WTC11 (cell line): Measurements from ENCODE around the gene ABLIM2. TPM values are rescaled to one million over a fixed set of nuclear protein-coding genes. Genes with fewer than 3 reads are reported as not detected.

ENCODE experiments used
- ATAC-seq: fragments of 200-7000 bp; cut with Tn5 transposase; 2 replicates; pipeline ENCODE4 v1.10.0; 2021; ENCODE audit warnings: mild to moderate bottlenecking, moderate library complexity
- CTCF ChIA-PET: fragments of 300-600 bp; sonication (Branson Sonifier 250); formaldehyde crosslinking; loops from one replicate; lab custom pipeline; 2021; ENCODE audit warnings: antibody characterized with exemption; lab: Charles Lee
- POLR2A ChIA-PET: fragments of 350-600 bp; sonication (Branson Sonifier 250); formaldehyde crosslinking; loops from one replicate; lab custom pipeline; 2021; ENCODE audit warnings: antibody characterized with exemption; lab: Charles Lee
- DNase-seq: peaks from one replicate; pipeline ENCODE4 v3.0.0; 2021; ENCODE audit warnings: low spot score
- H3K27ac Mint-ChIP-seq: 2 replicates; pipeline ENCODE4 v1.8.0; 2021; ENCODE audit warnings: mixed read lengths
- H3K27me3 Mint-ChIP-seq: 2 replicates; pipeline ENCODE4 v1.8.0; 2021; ENCODE audit warnings: low read depth, mild to moderate bottlenecking, moderate library complexity, mixed read lengths
- H3K36me3 Mint-ChIP-seq: 2 replicates; pipeline ENCODE4 v1.8.0; 2021; ENCODE audit warnings: mixed read lengths
- H3K4me1 Mint-ChIP-seq: 2 replicates; pipeline ENCODE4 v1.8.0; 2022; ENCODE audit warnings: mixed read lengths
- H3K4me3 Mint-ChIP-seq: 2 replicates; pipeline ENCODE4 v1.8.0; 2021; ENCODE audit warnings: mild to moderate bottlenecking, moderate library complexity, mixed read lengths
- H3K9me3 Mint-ChIP-seq: 2 replicates; pipeline ENCODE4 v1.8.0; 2021; ENCODE audit warnings: mixed read lengths
- CBFB ChIP-seq: sonication (generic); formaldehyde crosslinking; IDR thresholded peaks from 2 replicates; pipeline ENCODE4 v1.8.1; 2022; ENCODE audit warnings: mild to moderate bottlenecking, low read depth, missing genetic modification reagents
- GABPB1 ChIP-seq: sonication (generic); formaldehyde crosslinking; IDR thresholded peaks from 2 replicates; pipeline ENCODE4 v1.8.1; 2023; ENCODE audit warnings: mild to moderate bottlenecking, missing genetic modification reagents
- MYBL2 ChIP-seq: sonication (generic); formaldehyde crosslinking; IDR thresholded peaks from 2 replicates; pipeline ENCODE4 v1.8.1; 2023; ENCODE audit warnings: mild to moderate bottlenecking, moderate library complexity, missing genetic modification reagents
- NFE2L1 ChIP-seq: sonication (generic); formaldehyde crosslinking; IDR thresholded peaks from 2 replicates; pipeline ENCODE4 v1.8.1; 2023; ENCODE audit warnings: missing genetic modification reagents
- NFYB ChIP-seq: sonication (generic); formaldehyde crosslinking; conservative IDR thresholded peaks from 2 replicates; pipeline ENCODE4 v1.8.0; 2022; ENCODE audit warnings: low read depth, missing genetic modification reagents
- NR2C2 ChIP-seq: sonication (generic); formaldehyde crosslinking; IDR thresholded peaks from 2 replicates; pipeline ENCODE4 v1.8.0; 2022; ENCODE audit warnings: mild to moderate bottlenecking, missing genetic modification reagents
- SMAD4 ChIP-seq: sonication (generic); formaldehyde crosslinking; IDR thresholded peaks from 2 replicates; pipeline ENCODE4 v1.8.0; 2022; ENCODE audit warnings: mild to moderate bottlenecking, missing genetic modification reagents
- SOX15 ChIP-seq: fragments of 250-450 bp; sonication (Bioruptor Pico); IDR thresholded peaks from 2 replicates; pipeline ENCODE4 v1.9.0; 2021; ENCODE audit warnings: mild to moderate bottlenecking
- TEAD4 ChIP-seq: sonication (generic); formaldehyde crosslinking; IDR thresholded peaks from 2 replicates; pipeline ENCODE4 v1.8.0; 2022; ENCODE audit warnings: mild to moderate bottlenecking, missing genetic modification reagents
- TP53 ChIP-seq: sonication (generic); formaldehyde crosslinking; IDR thresholded peaks from 2 replicates; pipeline ENCODE4 v1.8.1; 2023; ENCODE audit warnings: mild to moderate bottlenecking, missing genetic modification reagents
- ZNF232 ChIP-seq: sonication (generic); formaldehyde crosslinking; IDR thresholded peaks from 2 replicates; pipeline ENCODE4 v1.8.0; 2022; ENCODE audit warnings: mild to moderate bottlenecking, missing genetic modification reagents
- ZNF263 ChIP-seq: sonication (generic); formaldehyde crosslinking; IDR thresholded peaks from 2 replicates; pipeline ENCODE4 v1.8.1; 2022; ENCODE audit warnings: low read depth, mild to moderate bottlenecking, moderate library complexity, missing genetic modification reagents
- total RNA-seq: library from RNA; stranded (reverse); gene quantifications from 3 replicates; pipeline ENCODE4 v1.2.3, GENCODE V29; 2021
- TF ChIP-seq, protein P1 (sequence below): sonication (generic); formaldehyde crosslinking; IDR thresholded peaks from 2 replicates; pipeline ENCODE4 v1.8.0; 2023; ENCODE audit warnings: missing genetic modification reagents
- TF ChIP-seq, protein P2 (sequence below): fragments of 250-450 bp; sonication (Bioruptor Pico); IDR thresholded peaks from 2 replicates; pipeline ENCODE4 v1.9.0; 2021; ENCODE audit warnings: mild to moderate bottlenecking
- TF ChIP-seq, protein P3 (sequence below): fragments of 250-450 bp; sonication (Bioruptor Pico); conservative IDR thresholded peaks from 2 replicates; pipeline ENCODE4 v1.9.0; 2021; ENCODE audit warnings: mild to moderate bottlenecking
- TF ChIP-seq, protein P4 (sequence below): fragments of 250-450 bp; sonication (Bioruptor Pico); IDR thresholded peaks from 2 replicates; pipeline ENCODE4 v1.9.0; 2021; ENCODE audit warnings: mild to moderate bottlenecking
- TF ChIP-seq, protein P5 (sequence below): sonication (generic); formaldehyde crosslinking; IDR thresholded peaks from 2 replicates; pipeline ENCODE4 v1.8.0; 2022; ENCODE audit warnings: mild to moderate bottlenecking, missing genetic modification reagents
- TF ChIP-seq, protein P6 (sequence below): sonication (generic); formaldehyde crosslinking; IDR thresholded peaks from 2 replicates; pipeline ENCODE4 v1.8.1; 2022; ENCODE audit warnings: mild to moderate bottlenecking, moderate library complexity, missing genetic modification reagents

The ABLIM2 gene
- total RNA-seq, 1 experiment from 2014 or later = 2.6 TPM

DNA sequence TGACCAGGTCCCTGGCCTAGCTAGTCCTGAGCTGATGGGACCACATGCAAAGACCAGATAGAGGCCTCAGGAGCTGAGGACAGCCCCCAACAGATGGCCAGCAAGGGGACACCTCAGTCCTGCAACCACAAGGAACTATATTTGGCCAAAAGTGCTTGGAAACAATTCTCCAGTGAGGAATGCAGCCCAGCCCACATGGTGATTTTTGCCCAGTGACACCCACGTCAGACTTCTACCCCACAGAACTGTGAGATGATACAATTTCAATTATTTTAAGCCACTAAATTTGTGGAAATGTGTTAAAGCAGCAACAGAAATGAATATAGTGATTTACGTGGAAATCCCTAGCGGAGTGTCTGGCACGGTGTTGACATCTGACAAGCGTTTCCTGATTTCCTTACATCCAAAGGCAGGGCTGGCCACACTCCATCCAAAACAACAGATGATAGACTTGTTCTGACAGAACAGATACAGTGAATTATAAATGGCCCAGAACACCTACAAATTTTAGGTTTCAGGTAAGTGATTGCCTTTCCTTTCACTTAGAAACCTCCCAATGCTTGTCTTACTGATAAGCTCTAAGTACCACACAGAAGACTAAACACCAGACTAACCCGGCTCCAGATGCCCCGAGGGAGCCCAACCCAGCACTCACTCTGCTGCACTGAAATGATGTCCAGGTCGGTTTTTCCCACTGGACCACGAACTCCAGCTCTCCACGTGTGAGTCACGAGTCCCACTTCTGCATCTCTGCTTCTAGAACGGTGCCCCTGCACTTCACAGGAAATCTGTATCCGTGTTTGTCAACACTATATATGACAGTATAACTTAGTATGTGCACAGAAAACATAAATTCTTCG, 224.7 kb downstream of the ABLIM2 start:
- Mint-ChIP-seq H3K27me3 (no peaks in the 10 kb centered on the region; the same call in 1 of the 2 replicates), H3K9me3 (no peaks in the 10 kb centered on the region), H3K36me3 (peaks cover 6% of the 10 kb centered on the region; the same call in 1 of the 2 replicates), H3K4me3 (no peak overlapping the region), H3K27ac (no peak overlapping the region), H3K4me1 (peaks cover 48% of the 10 kb centered on the region)
- POLR2A ChIA-PET = no interaction called here
- ATAC-seq (no peak), DNase-seq (no peak)
- CTCF ChIA-PET = interaction anchor here (6.8 kb wide), 1 partner anchor 130 kb away, joined by 74 read pairs; no protein-coding TSS in a partner anchor
- TF ChIP-seq, protein P1, sequence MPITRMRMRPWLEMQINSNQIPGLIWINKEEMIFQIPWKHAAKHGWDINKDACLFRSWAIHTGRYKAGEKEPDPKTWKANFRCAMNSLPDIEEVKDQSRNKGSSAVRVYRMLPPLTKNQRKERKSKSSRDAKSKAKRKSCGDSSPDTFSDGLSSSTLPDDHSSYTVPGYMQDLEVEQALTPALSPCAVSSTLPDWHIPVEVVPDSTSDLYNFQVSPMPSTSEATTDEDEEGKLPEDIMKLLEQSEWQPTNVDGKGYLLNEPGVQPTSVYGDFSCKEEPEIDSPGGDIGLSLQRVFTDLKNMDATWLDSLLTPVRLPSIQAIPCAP (CRISPR knock-in tag) = no peak
- TF ChIP-seq, protein P2, sequence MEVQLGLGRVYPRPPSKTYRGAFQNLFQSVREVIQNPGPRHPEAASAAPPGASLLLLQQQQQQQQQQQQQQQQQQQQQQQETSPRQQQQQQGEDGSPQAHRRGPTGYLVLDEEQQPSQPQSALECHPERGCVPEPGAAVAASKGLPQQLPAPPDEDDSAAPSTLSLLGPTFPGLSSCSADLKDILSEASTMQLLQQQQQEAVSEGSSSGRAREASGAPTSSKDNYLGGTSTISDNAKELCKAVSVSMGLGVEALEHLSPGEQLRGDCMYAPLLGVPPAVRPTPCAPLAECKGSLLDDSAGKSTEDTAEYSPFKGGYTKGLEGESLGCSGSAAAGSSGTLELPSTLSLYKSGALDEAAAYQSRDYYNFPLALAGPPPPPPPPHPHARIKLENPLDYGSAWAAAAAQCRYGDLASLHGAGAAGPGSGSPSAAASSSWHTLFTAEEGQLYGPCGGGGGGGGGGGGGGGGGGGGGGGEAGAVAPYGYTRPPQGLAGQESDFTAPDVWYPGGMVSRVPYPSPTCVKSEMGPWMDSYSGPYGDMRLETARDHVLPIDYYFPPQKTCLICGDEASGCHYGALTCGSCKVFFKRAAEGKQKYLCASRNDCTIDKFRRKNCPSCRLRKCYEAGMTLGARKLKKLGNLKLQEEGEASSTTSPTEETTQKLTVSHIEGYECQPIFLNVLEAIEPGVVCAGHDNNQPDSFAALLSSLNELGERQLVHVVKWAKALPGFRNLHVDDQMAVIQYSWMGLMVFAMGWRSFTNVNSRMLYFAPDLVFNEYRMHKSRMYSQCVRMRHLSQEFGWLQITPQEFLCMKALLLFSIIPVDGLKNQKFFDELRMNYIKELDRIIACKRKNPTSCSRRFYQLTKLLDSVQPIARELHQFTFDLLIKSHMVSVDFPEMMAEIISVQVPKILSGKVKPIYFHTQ (CRISPR knock-in tag) = no peak
- TF ChIP-seq, protein P3, sequence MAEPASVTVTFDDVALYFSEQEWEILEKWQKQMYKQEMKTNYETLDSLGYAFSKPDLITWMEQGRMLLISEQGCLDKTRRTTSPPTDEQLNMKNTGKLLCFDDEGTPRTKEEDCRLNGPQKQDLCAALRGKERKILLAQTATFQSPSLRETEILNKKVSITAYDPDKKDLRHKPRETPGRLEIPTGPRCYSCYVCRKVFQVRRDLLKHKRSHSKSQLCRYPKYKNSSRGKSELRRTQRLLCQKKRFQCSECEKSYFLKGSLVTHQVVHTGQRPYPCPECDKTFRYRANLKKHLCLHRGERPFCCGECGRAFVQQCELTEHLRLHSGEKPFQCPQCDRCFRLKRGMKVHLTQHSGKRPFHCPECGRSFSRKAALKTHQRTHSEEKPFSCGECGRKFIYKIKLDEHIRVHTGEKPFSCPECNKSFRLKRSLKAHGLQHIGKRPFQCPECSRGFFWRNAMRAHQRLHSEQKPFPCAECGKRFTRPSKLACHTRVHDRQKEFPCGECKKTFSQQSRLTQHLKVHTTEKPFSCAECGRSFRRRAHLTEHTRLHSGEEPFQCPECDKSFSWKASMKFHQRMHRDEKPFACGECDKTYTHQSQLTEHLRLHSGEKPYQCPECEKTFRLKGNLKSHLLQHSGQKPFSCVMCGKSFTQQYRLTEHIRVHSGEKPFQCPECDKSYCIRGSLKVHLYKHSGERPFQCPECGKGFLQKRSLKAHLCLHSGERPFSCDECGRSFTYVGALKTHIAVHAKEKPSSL (CRISPR knock-in tag) = no peak
- TF ChIP-seq SOX15 (CRISPR knock-in tag) (no peak), NR2C2 (no peak), CBFB (no peak), GABPB1 (no peak), SMAD4 (CRISPR knock-in tag) (no peak), MYBL2 (CRISPR knock-in tag) (no peak), TP53 (CRISPR knock-in tag) (no peak), ZNF232 (CRISPR knock-in tag) (no peak), NFE2L1 (CRISPR knock-in tag) (no peak), NFYB (CRISPR knock-in tag) (no peak), TEAD4 (CRISPR knock-in tag) (no peak), ZNF263 (no peak)
- TF ChIP-seq, protein P4, sequence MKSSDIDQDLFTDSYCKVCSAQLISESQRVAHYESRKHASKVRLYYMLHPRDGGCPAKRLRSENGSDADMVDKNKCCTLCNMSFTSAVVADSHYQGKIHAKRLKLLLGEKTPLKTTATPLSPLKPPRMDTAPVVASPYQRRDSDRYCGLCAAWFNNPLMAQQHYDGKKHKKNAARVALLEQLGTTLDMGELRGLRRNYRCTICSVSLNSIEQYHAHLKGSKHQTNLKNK (CRISPR knock-in tag) = no peak
- TF ChIP-seq, protein P5, sequence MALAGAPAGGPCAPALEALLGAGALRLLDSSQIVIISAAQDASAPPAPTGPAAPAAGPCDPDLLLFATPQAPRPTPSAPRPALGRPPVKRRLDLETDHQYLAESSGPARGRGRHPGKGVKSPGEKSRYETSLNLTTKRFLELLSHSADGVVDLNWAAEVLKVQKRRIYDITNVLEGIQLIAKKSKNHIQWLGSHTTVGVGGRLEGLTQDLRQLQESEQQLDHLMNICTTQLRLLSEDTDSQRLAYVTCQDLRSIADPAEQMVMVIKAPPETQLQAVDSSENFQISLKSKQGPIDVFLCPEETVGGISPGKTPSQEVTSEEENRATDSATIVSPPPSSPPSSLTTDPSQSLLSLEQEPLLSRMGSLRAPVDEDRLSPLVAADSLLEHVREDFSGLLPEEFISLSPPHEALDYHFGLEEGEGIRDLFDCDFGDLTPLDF (CRISPR knock-in tag) = no peak
- TF ChIP-seq, protein P6, sequence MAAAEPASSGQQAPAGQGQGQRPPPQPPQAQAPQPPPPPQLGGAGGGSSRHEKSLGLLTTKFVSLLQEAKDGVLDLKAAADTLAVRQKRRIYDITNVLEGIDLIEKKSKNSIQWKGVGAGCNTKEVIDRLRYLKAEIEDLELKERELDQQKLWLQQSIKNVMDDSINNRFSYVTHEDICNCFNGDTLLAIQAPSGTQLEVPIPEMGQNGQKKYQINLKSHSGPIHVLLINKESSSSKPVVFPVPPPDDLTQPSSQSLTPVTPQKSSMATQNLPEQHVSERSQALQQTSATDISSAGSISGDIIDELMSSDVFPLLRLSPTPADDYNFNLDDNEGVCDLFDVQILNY (CRISPR knock-in tag) = no peak
